ENCODE measurements around the gene RNF166.

DNA sequence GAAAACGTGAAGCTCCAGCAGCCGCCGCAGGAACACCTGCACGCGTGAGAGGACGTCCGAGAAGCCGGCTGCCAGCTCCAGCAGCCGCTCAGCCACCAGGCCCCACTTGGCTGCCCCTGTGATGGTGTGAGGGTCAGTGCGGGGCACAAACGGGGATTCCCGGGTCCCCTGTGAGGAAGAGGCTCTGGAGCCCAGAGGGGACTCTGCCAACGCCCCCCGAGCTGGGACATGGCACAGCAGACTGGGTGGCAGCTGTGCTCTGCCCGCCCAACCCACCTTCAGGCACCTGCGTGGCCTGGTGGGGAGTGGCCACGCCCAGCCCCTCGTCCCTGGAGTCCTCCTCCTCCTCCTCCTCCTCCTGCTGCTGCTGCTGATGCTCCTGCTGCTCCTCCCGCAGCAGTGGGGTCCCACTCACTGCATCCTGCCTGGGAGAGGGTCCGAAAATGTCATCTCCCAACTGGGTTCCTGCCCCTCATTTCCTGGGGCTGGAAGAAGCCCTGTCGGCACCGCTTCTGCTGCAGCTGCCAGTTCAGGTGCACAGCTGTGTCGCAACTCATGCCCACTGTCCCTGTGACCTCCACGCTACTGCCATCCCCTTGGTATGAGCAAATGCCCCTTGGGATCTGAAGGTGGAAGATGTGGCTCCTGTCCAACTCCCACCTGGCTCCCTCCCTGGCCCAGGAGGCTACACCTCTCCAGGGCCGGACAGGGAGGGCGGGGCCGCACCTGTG lies 27.6 kb upstream of the RNF166 start:
- TF ChIP-seq, protein P1, sequence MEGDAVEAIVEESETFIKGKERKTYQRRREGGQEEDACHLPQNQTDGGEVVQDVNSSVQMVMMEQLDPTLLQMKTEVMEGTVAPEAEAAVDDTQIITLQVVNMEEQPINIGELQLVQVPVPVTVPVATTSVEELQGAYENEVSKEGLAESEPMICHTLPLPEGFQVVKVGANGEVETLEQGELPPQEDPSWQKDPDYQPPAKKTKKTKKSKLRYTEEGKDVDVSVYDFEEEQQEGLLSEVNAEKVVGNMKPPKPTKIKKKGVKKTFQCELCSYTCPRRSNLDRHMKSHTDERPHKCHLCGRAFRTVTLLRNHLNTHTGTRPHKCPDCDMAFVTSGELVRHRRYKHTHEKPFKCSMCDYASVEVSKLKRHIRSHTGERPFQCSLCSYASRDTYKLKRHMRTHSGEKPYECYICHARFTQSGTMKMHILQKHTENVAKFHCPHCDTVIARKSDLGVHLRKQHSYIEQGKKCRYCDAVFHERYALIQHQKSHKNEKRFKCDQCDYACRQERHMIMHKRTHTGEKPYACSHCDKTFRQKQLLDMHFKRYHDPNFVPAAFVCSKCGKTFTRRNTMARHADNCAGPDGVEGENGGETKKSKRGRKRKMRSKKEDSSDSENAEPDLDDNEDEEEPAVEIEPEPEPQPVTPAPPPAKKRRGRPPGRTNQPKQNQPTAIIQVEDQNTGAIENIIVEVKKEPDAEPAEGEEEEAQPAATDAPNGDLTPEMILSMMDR (IDR thresholded peaks at IDR 0.05): no peak
- no peak for TF ChIP-seq EP300 (IDR thresholded peaks at IDR 0.05)
- TF ChIP-seq POLR2A (IDR thresholded peaks at IDR 0.05; ENCODE audit: low read depth): no peak
- no peak for TF ChIP-seq POLR2AphosphoS5 (IDR thresholded peaks at IDR 0.05)

Data from esophagus muscularis mucosa (tissue), 4 donors.